HG03103 (cell line): ENCODE measurements around the gene EPB41L4A.

ENCODE experiments used
- ATAC-seq: cut with Tn5 transposase; IDR thresholded peaks from one replicate; pipeline ENCODE4 v1.9.1; 2021; ENCODE audit warnings: low read depth; ENCODE audit not compliant: unreplicated experiment

Gene EPB41L4A

DNA sequence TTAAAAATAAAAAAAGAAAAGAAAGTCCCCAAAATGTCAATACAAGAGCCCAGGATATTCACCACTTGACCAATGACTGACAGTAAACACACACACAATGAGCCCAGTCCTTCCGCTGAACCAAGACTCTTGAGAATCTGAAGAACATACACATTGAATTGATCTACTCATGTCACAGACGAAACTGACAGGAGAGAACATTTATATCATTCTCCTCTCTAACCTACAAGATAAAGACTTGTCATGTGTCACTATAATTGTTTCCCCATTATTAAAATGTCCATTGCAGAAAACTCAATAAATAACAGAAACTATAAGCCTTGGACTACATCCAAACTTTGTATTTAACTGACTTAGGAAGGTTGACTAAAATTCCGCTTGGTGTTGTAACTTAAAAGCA, 296.7 kb downstream of the EPB41L4A start:
- ATAC-seq: no peak

- ATAC-seq: no peak
Measured at GRCh38 chr5:112121258-112121657, 297.8 kb downstream of the EPB41L4A start.

DNA sequence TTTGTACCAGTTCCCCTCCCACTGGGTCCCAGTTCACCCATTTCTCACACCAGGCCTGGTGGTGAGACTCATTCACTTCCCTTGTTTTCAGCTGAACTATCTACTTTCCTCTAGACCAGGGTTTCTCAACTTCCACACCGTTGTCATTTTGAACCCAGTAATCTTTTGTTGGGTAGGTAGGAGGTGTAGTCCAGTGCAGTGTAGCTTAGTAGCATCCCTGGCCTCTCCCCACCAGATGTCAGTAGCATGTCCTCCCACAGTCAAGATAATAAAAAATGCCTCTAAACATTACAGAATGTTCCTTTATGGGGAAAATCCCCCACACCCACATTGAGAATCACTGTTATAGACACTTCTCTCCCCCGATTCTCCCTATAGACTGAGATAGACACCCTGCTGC, 299.1 kb downstream of the EPB41L4A start:
- no peak for ATAC-seq

DNA sequence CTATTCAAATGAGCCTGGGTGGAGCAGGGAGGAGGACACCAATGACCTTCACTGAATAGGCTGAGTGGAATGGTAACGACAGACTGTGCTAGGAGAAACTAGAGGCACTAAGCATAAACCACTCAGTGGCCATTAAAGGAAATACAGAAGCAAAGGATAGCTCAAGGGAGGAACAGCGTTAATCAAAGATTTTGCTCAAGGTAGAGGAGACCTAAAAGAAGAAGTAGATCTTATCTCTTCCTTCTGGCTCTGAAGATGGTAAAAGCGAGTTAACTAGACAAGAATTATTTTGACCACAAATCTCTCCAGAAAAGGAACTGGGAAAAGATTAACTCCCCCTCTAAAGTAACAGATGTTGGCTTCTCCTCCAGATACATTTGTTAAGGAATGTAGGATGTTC, 299.6 kb downstream of the EPB41L4A start:
- no peak for ATAC-seq

DNA sequence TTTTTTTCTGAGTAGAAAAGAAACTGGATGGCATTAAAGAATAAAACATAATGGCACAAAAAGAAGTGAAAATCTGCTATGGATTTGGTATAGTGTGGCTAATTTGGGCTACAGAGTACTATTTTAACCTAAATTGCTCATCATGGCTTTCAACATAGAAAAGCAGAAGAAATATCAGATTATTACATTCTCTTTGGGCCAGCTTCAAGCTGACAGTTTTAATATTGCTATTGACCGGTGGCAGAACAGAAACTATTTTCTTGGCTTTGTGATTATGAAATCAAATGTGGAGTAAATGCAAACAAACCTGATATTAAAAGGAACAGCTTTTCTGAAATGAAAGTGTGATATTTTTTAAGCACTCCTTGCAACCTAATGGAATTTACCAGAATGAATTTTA, 301.5 kb downstream of the EPB41L4A start:
- no peak for ATAC-seq

DNA sequence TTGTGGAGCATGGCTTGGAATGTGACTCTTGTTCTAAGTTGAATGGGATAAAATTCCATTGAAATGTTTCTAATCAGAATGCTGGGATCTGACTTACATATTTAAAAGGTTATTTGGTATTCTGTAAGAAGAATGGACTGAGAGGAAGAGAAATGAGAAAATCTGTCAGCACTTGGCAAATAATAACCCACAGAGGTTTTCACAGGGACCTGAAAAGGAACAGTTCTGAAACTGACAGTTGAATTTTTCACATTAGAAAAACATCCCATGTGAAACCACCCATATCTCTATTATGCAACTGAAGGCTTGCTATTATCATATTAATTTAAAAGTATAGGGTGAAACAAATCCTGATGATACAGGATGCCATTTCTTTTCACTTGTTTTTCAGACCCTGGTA, 302.7 kb downstream of the EPB41L4A start:
- peak; percentile 63 for ATAC-seq

- no peak for ATAC-seq
Measured at GRCh38 chr5:112113565-112113964, 305.5 kb downstream of the EPB41L4A start.
